ENCODE measurements around the gene SDHAF1. TPM values are rescaled to one million over a fixed set of nuclear protein-coding genes. Genes with fewer than 3 reads are reported as not detected.

The SDHAF1 gene
- total RNA-seq, 4 donors from 2014 or later, result 8.6 to 59.9 (median 42.5) TPM

- no peak for TF ChIP-seq CTCF (IDR thresholded peaks at IDR 0.05; ENCODE audit: low read depth)
Observed at GRCh38 chr19:36001605-36002004, 6.6 kb downstream of the SDHAF1 start.

GRCh38 chr19:36003284-36003683 lies 8.3 kb downstream of the SDHAF1 start:
- no peak for TF ChIP-seq CTCF (IDR thresholded peaks at IDR 0.05; ENCODE audit: low read depth)

- no peak for TF ChIP-seq CTCF (IDR thresholded peaks at IDR 0.05; ENCODE audit: low read depth)
Observed at GRCh38 chr19:36006955-36007354, 12.0 kb downstream of the SDHAF1 start.

GRCh38 chr19:36008336-36008978 lies 13.5 kb downstream of the SDHAF1 start, which contains the start of gene SYNE4:
TSS of gene SYNE4 (minus strand) at chr19:36008813. CDS start at chr19:36008681, 132 bp downstream.
- no peak for TF ChIP-seq CTCF (IDR thresholded peaks at IDR 0.05; ENCODE audit: low read depth)

- no peak for TF ChIP-seq CTCF (IDR thresholded peaks at IDR 0.05; ENCODE audit: low read depth)
Observed at GRCh38 chr19:36009220-36009619, 14.2 kb downstream of the SDHAF1 start.

GRCh38 chr19:36009633-36010379 lies 14.8 kb downstream of the SDHAF1 start:
- no peak for TF ChIP-seq CTCF (IDR thresholded peaks at IDR 0.05; ENCODE audit: low read depth)

- no peak for TF ChIP-seq CTCF (IDR thresholded peaks at IDR 0.05; ENCODE audit: low read depth)
Observed at GRCh38 chr19:36010402-36010801, 15.4 kb downstream of the SDHAF1 start.

Measured in subcutaneous adipose tissue (tissue), 4 donors.